ENCODE data around the gene CUTA. TPM values are rescaled to one million over a fixed set of nuclear protein-coding genes. Genes with fewer than 3 reads are reported as not detected.

The CUTA gene
- total and polyA plus RNA-seq, 2 of the 13 experiments (the other 11 are each of a cell fraction or from before 2014, with no cell fraction given): 170 to 180 TPM

- peak; percentile 92 for TF ChIP-seq ZXDC (CRISPR knock-in tag; IDR thresholded peaks at IDR 0.05)
- peak; percentile 65 for TF ChIP-seq ZNF792 (CRISPR knock-in tag; IDR thresholded peaks at IDR 0.05)
- peak; percentile 77 for TF ChIP-seq SKIL (CRISPR knock-in tag; IDR thresholded peaks at IDR 0.05; ENCODE audit: borderline replicate concordance)
- TF ChIP-seq ZNF264 (CRISPR knock-in tag; IDR thresholded peaks at IDR 0.05): peak; percentile 78
- no peak for TF ChIP-seq CHD2 (IDR thresholded peaks at IDR 0.05; ENCODE audit: low read depth, low read length)
- TF ChIP-seq DMAP1 (CRISPR knock-in tag; IDR thresholded peaks at IDR 0.05): peak; percentile 92
- 0 out of 2 replicates have a peak, but pooled peaks have one; percentile 57 for TF ChIP-seq PRDM10 (CRISPR knock-in tag; IDR thresholded peaks at IDR 0.05; ENCODE audit: low read depth)
- 0 out of 2 replicates have a peak, but pooled peaks have one; percentile 77 for TF ChIP-seq RARG (CRISPR knock-in tag; IDR thresholded peaks at IDR 0.05; ENCODE audit: low read depth)
- no peak for TF ChIP-seq KAT7 (CRISPR knock-in tag; IDR thresholded peaks at IDR 0.05; ENCODE audit: borderline replicate concordance)
- peak; percentile 74; the same call in 1 of the 2 replicates for TF ChIP-seq ARID5B (CRISPR knock-in tag; IDR thresholded peaks at IDR 0.05)
- TF ChIP-seq TFE3 (CRISPR knock-in tag; IDR thresholded peaks at IDR 0.05): peak; percentile 97
These were observed at the start of gene CUTA (continued) for GRCh38 chr6:33417903-33418689.

All from HepG2 (cell line).